GM19240 (cell line): ENCODE results near the gene AIPL1.

Experiments
- DNase-seq: peaks from one replicate; pipeline ENCODE4 v3.0.0; 2011; ENCODE audit warnings: low spot score; ENCODE audit not compliant: insufficient read length

The AIPL1 gene

DNA sequence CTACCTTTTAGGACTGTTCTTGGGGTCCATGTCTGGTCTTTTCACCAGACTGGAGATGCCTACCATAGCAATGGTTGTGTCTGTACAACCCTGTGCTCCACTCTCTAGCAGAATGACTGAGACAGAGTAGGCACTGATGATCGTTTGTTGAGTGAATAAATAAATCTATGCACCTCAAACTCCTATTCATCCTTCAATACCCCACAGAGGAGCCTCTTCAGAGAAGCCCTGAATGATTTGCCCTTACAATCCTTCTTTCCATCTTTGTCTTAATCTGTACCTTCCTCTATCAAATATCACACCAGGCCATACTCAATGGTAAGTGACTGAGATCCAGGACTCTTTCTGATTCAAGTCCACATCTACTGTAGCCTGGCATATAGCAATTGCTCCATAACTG is 32.6 kb upstream of the AIPL1 start:
- no peak for DNase-seq

DNA sequence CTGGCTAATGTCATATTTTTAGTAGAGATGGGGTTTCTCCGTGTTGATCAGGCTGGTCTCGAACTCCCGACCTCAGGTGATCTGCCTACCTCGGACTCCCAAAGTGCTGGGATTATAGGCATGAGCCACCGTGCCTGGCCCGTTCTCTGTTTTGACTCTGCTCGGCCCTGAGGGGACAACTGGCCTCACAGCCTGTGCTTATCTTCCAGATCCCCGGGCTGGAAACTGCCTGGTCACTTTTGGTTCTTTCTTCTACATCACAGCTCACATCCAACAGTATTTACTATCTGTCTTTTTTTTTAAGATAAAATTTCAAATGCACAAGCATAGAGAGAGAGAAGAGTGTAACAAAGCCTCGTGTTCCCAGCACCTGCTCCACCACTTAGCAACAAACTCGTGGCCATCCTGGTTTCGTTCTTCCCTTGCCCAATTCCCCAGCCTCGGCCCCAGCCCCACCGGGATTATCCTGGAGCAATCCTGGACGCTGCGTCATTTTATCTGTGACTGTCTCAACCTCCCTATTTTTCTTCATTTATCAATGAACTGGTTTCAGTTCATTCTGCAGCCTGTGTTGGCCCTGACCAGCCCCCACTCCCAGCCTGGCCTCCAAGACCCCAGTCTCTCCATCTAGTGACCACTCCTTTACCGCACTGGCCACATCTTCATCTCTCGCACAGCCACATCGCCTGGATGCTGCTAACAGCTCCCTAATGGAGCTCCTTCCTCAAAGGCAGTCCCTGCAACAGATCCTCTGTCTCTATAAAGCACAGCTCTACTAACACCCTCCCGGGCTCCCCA is 30.5 kb upstream of the AIPL1 start:
- DNase-seq, result no peak

DNA sequence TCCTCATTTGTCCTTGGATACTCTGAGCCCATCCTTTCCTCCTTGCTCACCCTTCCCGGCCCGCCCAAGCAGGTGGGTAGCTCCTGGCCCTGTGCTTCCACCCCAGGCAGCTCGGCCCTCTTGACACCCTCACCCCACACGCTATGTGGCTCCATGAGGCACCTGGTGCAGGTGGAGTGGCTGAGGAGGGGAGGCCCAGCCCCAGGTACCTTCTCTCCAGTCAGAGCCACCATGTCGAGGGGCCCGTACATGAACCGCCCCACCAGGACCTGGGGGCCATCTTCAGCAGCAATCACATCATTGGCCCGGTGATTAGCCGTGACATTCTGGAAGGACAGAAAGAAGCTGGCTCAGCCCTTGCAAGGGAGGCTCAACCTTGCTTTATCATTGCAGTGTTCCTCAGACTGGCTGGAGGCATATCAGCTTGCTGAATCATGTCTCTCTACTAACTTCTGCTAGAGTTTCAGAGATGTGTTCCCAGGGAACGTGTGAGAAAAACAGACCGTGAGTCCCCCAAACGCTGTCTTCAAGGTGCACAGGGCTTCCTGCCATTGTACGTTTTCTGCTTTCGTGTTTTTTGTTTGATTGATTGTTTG is 29.6 kb upstream of the AIPL1 start:
- DNase-seq, result no peak

DNA sequence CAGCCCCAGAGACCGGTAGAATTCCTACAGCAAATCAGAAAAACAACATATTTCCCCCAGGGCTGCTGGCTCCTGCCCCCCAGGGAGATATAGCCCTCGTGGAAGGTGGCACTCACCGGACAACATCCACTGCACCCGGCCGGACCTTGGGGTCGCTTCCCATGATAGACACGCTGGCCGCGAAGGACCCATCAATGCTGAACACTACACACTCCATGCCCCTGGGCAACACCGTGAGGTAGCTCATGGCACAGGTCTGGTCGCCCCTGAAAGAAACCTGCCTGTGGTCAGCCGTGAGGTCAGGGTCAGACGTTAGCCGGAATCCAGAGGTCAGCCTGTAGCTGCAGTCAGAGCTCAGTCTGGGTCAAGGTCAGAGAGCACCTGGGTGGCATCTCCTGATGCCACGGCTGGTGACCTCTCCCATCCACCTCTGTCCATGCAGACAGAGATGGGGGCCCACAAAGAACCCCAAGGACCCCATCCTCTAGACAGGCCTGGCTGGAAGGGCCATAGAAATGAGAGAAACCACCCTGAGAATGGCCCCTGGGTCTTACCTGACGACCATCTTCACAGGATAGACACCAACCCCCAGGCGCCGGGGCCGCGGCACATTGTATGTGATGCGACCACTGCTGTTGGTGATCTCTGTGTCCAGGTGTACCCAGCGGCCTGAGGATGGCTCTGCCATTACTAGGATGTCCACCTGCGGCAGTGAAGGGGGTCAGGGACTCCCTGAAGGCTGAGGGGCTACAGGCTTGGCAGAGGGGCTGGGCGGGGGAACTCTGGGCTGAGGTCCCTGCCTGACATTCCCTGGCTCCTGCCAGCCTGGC is 28.9 kb upstream of the AIPL1 start:
- DNase-seq, result no peak

DNA sequence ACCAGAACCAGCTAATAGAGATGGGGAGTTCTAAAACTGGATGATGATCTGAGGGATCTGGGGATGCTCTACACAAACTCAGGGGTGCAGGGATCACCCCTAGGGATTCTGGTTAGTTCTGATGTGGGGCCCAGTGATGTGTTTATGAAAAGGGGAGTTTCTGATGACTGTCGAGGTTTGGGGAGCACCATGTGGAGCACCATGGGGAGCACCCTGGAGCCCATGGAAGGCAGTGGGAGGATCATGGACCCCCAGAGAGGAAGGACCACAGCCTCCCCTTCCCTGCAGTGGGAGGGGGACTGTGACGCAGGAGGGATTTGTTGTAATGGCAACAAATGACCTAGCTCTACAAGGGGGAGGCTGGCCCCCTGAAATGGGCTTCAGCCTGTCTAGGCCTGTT is 27.8 kb upstream of the AIPL1 start:
- no peak for DNase-seq

DNA sequence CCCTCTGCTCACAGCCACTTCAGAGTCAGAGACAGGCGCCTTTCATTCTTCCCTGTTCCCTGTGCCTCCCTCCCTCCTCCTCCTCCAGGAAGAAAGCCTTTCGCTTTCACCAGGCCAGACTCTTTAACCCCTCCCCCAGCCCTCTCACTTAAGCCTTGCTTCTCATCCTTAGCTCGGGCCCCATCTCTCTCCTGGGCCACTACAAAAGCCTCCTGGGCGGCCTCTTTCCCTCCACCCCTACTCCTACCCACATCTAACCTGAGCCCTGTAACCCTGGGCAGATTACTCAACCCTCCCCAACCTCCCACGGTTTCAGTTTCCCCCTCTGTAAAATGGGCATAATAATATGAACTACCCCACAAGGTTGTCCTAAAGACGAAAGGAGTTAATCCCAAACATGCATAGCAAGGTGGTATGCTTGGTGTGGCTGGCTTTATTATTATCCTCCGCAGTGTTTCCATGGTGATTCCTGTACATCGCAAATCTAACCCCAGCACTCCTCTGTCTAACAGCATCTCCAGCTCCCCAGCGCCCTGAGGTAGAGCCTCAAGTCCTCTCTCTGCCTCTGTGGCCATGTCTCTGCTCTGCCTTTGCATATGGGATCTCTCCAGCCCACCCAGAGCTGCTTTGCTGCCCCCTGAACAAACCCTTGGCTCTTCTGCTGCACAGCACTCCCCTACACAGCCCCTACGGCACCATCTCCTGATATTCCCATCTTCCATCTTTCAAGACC is 27.0 kb upstream of the AIPL1 start:
- DNase-seq, result no peak

DNA sequence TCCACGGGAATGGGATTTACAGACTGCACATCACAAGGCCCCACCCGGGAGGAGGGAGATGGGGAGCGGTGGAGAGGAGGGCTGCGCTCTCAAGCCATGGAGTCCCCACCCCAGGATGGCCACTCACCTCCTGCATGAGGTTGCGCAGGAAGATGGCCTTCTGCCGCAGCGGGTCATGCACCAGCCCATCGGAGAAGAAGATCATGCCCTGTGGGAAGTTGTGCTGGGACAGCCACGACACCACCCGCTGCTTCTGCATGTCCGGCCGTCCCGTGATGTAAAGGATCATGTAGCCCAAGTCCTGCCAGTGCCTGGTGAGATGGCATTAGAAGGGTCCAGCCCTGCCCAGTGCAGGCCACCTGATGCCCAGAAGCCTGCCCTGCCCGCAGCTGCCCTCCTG is 26.3 kb upstream of the AIPL1 start:
- DNase-seq, result no peak

DNA sequence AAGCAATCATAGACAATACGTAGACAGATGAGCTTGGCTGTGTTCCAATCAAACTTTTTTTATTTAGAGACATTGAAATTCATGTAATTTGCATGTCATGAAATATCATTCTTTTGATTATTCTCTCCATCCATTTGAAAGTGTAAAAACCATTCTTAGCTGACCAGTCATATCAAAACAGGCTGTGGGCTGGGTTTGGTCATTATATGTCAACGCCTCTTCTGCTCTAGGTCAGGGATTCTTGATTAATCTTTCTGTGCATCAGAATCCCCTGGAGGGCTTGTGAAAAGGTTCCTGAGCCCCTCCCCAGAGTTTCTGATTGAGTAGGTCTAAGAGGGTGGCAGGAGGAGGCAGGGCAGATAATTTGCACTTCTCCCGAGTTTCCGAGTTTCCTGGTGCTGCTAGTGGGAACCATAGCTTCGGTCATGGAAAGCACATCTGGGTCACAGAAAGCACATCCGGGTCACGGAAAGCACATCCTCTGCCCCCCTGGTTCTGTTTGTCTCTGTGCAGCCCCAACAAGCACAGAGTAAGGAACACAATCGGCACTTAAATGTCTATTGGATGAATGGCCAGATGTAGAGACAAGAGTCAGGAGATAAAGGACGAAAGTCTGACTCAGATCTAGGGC is 25.7 kb upstream of the AIPL1 start:
- DNase-seq, result no peak

DNA sequence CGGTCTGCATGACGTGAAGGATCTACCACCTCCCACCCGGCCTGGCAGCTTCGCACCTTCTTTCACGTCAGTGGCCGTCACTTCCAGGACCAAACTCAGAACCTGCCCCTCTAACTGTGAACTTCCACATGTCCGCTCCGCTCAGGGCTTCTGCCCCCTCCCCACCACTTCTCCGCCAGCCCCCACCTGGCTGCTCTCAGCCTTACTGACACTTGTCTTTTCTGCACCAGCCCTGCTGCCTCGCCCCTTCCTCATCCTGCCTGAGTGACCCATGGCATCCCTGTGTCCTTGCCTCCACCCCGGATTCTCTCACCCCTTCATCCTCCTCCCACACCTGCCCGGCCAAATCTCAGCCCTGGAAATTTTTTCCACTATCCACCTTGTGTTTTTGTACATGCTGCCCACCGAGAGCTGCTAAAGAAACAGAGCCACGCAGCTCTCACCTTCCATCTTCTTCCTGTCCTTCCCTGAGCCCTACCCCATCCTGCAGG is 23.6 kb upstream of the AIPL1 start:
- no peak for DNase-seq

DNA sequence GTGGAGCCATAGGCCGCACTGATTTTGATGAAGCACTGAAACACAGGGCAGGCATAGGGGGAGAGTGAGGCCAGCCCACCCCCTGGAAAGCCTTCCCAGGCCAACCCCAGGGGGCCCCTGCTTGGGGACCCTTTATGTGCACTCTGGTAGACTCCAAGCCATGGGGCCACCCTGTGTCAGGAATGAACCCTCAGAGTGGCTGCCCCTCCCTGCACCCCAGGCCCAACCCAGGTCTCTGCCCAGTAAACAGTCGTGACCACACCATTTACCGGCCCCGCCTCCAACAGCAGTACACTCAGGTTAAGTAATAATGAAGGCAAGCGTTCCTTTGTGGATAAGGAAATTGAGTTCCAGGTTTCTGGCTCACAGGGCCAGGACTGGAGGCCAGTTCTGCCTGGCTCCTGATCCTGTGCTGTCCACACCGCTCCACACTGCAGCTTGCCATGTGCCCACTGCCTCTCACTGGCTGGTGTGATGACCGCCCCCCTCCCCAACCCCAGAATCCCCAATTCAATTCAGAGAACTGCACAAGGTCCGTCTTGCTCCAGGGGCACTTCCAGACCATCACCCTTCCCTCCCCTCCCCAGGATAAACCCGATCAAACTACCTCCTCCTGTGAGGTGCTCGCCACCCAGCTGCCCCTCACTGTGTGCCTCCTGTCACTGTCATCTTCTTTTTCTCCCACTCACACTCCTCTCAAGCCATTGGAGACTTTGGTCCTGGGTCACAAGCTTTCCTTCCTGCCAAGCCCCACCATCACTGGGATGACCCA is 23.0 kb upstream of the AIPL1 start:
- DNase-seq, result no peak

DNA sequence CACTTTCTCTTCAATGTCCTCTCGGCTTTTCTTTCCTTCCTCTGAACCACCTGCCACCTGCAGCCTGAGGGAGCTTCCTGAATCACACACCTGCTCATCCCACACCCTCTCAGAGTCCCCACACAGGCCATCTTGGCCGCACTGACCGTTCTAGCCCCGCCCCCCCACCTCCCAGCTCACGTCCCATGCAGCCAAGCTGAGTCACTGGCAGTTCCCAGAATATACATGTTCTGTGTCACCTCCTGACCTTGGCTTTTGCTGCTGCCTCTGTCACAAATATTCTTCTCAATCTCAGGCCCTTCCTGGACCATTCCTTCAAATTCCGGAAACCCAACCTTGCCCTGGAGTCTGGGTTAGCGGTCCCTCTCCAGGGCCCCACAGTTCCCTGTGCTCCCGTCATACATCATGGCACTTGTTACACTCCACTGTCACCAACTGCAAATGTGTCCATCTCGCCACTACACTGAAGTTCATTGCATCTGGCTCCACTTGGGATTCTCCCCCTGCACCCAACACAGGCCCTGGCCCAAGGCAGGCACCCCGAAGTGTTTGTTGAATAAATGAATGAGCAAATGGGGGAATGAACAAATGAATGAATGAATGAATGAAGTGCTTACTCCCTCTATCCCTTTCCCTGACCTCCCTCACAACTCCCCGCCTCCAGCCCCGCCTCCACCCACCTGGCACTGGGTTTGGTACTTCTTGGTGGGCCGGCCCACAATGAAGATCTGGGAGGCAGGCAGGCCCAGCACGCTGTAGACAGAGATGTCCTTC is 22.2 kb upstream of the AIPL1 start:
- DNase-seq, result no peak

DNA sequence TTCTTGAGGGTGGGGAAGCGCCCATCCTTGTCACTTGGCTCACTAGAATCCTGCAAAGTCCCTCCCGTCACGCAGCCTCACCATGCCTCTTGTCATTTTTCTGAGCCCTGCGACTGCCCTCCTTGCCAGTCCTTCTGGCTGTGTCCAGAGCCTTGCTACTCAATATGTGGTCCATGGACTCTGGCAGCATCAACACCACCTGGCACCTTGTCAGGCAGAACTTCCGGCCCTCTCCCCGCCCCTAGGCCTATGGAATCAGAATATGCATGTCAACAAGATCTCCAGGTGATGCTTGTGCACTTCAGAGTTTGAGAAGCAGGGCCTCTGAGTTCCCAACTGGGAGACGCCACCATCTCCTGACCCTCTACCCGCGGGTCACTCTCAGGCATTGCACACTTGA is 21.4 kb upstream of the AIPL1 start:
- DNase-seq, result no peak

DNA sequence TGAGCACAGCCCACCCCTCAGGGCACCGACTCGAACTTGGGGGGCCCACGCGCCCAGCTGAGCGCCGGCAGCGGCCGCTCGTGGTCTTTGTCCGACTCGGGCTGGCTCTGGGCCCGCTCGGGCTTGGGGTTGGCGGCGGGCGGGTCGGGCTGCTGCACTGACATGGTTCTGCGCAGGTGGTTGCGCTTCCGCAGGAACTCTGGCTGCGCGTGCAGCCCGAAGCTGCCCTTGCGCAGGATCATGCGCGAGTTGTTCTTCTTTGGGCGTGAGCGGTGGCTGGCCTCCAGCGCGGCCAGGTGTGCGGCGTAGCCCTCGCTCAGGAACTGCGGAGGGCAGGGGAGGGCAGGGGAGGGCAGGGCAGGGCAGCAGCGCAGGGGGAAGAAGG is 20.4 kb upstream of the AIPL1 start:
- no peak for DNase-seq

DNA sequence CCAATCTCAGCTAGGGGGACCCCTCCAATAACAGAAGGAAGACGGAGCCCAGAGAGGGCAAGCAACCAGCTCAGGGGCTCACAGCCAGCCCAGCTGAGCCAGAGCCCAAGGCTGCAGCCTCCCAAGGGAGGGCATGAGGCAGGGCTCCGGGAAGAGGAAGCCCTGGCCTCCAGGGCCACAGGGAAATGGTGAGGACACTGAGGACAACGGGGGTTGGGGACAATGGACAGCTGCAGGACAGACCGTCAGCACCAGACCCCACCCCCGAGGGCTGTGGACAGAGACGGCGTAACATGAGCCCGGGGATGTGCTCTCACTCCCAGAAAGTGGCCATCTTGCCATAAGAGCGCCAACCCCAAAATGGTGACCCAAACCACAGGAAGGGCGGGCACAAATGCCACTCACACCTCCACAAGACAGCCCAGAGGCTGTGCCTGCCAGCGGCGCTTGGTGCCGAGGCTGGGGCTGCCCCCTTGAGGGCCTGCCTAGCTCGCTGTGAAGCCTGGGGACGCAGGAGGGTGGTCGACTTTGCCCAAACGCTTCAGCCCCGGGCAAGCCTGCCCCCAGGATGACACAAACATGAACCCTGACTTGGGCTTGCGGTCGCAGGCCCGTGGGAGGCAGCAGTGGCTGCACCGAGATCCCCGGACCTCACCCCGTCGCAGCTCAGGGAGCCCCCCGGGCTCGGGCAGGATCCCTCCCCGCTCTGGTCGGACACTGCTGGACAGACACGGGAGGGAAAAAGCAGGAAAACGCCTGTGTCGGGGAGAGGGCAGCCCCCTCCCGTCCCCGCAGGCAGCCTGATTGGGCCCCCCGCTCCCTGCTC is 19.8 kb upstream of the AIPL1 start:
- no peak for DNase-seq

DNA sequence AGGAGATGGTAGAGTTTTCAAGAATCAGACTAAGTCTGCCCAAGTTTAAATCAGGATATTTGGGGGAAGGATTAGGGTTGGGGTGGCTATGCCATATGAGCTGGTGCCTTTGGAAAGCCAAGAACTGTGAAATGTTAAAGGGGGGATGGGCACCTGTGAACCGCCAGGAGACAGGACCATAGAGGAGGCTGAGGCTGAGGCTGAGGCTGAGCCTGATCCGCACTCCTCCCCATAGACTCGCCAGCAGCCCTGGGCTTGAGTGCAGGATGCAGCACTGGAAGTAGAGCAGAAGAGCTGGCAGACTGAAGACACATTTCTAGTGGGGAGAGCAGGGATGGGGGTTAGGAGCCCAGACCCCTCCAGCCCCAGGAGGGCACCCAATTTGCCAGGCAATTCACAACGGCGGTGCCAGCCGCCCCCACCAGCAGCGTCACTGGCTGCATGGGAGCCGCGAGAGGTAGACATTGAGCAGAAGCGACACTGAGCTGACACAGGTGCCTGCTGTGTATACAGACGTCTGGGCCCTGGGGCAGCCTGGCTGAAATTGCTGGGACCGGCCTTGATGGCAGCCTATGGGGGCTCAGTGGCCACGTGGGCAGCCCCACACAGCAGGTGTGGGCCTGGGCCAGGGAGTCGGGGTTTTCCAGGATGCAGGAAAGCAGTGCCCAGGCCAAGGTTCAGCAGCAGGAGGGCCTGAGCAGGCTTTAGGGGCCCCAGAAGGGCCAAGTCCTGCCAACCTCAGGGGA is 18.5 kb upstream of the AIPL1 start:
- no peak for DNase-seq

DNA sequence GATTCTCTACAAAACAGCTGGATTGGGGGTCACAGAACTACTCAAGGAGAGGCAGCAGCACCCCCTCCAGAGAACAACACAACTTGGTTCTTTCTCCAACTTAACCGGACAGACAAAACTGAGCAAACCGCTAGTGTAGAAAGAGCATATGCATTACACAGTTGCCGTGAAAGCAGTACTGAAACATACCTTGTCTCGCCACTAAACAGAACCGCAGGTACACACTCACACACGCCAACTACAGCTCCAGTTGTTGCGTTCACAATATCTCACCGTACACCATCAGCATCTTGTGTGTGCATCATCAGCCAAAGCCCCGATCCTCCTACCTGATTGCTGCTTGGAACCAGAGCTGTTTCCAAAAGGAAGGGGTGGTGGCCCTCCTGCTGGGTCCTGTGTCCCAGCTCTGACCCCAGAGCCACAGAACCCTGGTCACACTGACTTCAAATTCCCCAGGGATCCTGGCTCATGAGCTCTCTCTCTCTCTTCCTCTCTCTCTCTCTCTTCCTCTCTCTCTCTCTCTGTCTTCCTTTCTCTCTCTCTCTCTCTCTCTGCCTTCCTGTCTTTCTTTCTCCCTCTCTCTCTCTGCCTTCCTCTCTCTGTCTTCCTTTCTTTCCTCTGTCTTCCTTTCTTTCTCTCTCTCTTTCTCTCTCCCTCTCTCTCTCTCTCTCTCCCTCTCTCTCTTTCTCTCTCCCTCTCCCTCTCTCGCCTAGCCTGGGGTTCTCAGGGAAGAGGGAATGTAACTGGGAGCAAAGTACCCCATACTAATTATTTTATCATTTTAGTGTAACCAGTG is 17.7 kb upstream of the AIPL1 start:
- no peak for DNase-seq
